HL-60/S4 treated with phorbol 12-myristate 13-acetate at 8.2 ng/mL for 4 days and 3 days (cell line): ENCODE measurements around the gene TP53TG5.

Experiments used
- in situ Hi-C: fragments of 300-500 bp; cut with MboI; formaldehyde crosslinking; loops from 2 replicates; pipeline ENCODE4 v1.15.0; 2022; ENCODE audit warnings: low sequenced_read_pairs

TP53TG5 gene

DNA sequence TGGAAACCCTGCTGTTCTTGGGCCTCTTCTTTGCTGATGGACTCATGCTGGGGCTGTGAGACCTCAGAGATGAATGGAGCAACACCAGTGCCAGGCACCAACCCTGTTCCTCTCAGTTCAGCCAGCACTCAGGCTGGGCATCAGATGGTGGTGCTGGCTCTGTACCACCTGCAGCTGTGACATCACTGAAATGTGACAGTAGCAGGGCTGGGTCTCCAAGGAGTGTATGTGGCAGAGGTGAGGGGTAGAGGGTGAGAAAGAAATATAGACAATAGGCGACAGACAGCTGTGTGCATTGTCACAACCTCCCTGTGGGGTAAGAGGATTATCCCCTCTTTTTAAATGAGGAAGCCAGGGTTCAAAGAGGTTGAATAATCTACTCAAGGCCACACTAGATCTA is at the start of gene TP53TG5:
TP53TG5 (minus strand) TSS at position 135 of the 400 bp plus-strand sequence; CDS start at position 46, 89 bp downstream.
- in situ Hi-C loops = no loop called here

DNA sequence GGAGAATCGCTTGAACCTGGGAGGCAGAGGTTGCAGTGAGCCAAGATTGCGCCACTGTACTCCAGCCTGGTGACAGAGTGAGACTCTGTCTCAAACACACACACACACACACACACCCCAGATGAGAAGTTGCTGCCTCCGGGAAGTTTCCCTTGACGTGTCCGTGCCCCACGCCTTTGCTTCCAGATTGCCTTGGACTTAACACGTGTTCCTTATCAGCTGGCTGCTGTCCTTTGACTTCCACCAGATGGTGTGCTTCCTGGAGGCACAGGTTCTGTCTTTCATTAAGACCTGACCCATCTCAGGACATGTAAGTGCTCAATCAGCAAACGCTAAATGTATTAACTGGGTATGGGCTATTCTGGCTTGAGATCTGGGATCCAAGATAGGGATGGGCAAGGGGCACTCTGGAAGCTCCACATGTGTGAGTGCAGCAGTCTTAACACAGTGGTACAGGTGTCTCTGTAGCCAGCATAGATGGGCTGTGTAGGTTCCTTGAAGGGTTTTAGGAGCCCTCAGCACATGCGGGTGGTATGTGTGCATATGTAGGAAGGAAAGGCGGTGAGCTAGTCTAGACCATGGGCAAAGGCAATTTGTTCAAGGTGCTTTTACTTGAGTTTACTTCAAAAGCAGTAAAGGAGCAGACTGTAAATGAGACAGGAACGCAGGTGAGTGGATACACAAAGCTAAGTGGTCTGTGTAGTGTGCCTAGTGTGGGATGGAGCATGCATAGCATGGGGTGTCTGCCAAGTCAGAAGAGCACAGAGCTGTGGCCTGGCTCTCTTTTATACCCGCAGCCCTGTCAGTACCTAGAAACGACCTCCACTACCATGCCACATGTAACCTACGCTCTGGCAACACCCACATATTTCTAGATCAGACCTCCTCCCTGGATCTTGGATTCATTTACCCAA is 49.4 kb upstream of the TP53TG5 start:
- in situ Hi-C loops = no loop called here

DNA sequence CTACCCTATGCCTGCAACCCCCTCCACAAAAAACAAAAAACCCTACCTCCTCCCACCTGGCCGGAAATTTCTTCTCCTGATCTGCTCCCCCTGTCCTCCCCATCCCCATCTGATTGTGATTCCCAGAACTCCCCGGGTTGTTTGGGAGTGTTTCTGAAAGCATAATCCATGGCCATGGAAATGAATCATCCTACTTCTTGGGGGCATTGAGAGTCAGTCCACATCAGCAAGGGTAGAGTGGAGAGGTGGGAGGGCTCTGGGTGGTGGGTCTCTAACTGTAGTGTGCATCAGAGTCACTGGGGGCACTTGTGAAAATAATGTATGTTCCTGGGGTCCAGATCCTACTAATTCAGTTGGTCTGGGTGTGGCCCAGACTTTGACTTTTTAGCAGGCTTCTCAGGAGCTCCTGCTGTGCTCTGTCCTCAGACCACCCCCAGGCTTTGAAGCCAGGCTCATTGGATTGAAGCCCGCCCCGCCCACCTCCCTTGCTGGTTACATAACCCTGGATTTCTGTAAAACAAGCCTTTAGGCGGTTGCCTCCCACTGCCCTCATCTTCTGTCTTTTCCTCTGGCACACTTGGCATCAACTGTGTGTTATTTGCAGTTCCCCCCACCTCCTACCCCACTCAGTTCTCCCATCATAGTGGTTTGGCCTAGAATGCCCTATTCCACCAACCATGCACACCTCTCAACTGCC is 48.3 kb upstream of the TP53TG5 start:
- in situ Hi-C loops = no loop called here

DNA sequence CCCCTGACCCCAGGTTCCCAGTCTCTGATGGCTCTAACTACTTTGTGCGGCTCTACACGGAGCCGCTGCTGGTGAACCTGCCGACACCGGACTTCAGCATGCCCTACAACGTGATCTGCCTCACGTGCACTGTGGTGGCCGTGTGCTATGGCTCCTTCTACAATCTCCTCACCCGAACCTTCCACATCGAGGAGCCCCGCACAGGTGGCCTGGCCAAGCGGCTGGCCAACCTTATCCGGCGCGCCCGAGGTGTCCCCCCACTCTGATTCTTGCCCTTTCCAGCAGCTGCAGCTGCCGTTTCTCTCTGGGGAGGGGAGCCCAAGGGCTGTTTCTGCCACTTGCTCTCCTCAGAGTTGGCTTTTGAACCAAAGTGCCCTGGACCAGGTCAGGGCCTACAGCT is 47.4 kb upstream of the TP53TG5 start:
- in situ Hi-C loops = no loop called here

DNA sequence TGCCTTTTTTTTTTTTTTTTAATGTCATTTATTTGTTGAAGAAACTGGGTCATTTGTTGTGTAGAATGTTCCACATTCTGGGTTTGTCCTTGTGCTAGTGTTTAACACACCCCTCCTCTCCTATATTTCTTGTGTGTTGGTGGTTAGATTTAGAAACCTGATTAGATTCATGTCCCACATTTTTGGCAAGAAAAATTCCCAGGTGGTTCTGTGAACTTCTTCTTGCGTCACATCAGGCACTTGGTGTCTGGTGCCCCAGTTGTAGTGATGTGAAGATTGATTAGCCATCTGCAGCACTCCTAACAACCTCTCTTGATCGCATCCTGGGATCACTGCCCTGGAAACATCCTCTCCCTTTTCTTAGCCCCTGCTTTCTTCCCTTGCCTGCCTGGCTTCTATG is 45.6 kb upstream of the TP53TG5 start:
- in situ Hi-C loops = no loop called here

DNA sequence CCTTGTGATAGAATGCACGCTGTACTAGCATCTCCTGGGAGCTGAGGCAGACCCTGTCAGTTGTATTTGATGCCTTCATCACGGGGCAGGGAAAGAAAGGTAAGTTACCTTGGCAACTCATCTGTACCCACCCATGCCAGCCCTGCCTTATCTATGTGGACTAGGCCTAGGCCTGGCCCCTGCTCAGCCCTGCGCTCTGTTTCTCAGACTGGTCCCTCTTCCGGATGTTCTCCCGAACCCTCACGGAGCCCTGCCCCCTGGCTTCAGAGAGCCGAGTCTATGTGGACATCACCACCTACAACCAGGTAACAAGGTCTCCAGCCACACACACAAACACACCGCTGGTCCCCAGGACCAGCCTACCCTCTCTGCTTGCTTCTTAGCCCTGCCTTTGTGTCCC is 42.0 kb upstream of the TP53TG5 start:
- in situ Hi-C loops = no loop called here

DNA sequence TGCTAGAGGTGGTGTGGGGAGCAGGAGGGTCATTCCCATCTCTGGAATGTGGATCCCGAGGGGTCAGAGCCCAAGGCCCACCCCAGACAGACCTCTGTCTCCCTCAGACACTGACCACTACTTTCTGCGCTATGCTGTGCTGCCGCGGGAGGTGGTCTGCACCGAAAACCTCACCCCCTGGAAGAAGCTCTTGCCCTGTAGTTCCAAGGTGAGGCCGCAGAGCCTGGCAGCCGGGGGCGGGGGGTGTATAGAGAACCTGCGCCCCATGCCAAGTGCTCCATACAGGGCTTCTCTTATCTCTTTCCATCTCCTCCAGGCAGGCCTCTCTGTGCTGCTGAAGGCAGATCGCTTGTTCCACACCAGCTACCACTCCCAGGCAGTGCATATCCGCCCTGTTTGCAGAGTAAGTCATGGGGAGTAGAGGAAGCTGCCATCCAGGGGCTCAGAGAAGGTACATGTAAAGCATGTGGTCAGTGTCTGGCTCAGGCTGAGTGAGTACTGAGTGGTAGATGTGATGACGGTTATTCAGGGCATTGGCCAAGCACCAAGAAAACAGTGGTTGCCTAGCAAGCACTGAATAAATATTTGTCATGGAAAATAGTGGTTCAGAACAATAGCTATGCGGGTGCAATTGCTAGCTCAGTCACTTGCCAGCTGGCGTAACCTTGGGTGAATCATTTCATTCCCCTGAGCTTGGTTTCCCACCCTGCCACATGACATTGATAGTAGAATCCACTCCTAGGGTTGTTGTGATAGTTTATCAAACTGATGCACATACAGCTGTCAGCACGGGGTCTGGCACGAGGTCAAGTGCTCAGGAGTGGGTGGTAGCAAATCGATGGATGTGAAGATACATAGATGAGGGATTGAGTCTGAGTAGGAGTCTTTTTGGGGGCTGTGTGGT is 41.3 kb upstream of the TP53TG5 start:
- in situ Hi-C loops = no loop called here

DNA sequence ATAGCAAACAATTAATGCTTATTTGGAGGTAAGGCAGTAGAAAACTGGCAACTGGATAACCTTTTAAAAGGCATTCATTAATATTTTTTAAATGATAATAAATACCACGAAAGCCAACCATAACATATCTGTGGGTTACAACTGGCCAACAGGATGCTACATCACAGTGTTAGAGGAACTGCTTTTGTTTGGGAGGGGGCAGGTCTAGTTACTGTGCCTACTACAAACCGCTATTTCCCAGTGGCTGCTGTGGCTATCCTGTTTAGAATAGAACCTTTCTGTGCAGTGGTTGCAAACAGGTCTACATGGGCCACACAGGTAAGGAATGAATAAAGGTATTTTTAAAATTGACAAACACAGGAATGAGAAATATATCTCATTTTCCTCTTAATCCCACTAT is 38.8 kb upstream of the TP53TG5 start:
- in situ Hi-C loops = no loop called here

DNA sequence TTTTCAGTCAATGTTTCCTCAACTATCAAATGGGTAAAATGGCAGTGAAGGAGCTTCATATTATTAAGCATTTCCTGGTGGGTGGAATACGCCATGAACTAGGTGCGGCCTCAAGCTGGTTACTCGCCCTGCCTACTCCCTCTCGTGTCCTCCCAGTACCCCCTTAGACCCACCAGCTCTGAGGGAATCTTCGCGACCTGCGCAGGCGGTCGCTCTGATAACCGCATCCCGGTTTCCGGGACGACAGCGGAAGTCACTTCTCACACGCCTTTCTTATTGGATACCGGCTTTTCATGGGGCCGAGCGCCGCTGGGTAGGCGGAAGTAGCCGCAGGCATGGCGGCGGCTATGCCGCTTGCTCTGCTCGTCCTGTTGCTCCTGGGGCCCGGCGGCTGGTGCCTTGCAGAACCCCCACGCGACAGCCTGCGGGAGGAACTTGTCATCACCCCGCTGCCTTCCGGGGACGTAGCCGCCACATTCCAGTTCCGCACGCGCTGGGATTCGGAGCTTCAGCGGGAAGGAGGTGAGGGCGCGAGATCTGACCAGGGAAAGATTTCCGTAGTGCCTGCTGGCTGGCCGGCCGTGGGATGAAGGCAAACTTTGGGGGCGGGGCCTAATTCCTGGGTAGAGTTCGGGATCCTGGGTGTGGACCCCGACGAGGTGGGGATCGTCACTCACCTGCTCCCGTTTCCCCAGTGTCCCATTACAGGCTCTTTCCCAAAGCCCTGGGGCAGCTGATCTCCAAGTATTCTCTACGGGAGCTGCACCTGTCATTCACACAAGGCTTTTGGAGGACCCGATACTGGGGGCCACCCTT is 37.9 kb upstream of the TP53TG5 start, which contains the start of gene PIGT:
PIGT (plus strand) TSS at position 320 of the 816 bp plus-strand sequence; CDS start at position 336, 16 bp downstream.
- in situ Hi-C loops = no loop called here

DNA sequence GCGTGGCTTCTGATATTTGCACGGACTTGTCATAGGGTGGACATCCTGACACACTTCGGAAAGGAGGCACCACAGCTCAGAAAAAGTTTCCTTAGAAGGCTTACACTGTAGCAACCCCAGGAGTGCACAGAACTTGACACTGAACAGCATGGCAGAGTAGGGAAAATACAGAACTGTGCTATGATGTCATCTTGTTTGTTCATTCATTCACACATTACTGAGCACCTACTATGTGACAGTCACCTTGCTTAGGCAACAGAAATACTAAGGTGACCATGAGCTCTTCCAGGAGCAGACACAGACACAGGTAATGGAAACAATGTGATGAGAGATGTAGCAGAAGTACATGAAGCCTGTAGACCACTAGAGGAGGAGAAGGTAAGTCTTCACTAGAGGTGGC is 35.4 kb upstream of the TP53TG5 start:
- in situ Hi-C loops = no loop called here

DNA sequence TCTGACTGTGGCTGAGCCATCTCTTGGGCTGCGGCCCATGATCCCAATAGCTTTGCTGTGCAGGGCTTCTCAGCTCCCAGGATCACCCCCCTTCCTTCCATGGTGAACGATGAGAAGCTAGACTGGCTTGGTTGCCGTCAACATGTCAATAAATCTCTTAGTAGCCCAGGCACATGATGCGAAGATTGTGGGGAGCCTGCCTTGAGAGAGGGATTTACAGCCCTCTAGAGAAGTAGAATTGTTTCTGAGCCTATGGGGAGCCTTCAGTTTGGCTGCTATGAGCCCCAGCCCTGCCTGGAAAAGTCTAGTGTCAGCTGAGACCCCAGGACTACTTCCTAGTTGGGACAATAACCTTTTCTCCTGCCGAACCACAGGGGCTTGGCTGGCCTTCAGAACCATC is 34.5 kb upstream of the TP53TG5 start:
- in situ Hi-C loops = no loop called here

DNA sequence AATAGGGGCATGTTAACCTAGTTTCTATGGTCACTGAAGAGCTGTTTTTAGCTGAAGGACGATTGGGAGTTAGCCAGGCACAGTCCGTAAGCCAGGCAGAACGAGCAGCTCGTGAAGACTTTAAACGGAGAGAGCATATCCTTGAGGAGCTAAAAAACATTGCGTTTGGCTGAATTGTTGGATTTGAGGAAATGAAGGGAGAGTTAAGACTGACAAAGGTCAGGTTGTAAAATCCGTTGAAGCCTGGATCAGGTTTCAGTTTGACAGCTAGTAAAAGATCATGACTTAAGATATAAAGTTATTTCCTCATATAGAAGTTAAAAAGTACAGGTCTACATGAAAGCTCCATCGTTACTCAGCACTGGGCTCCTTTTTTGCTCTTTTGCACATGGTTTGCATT is 32.8 kb upstream of the TP53TG5 start:
- in situ Hi-C loops = no loop called here

DNA sequence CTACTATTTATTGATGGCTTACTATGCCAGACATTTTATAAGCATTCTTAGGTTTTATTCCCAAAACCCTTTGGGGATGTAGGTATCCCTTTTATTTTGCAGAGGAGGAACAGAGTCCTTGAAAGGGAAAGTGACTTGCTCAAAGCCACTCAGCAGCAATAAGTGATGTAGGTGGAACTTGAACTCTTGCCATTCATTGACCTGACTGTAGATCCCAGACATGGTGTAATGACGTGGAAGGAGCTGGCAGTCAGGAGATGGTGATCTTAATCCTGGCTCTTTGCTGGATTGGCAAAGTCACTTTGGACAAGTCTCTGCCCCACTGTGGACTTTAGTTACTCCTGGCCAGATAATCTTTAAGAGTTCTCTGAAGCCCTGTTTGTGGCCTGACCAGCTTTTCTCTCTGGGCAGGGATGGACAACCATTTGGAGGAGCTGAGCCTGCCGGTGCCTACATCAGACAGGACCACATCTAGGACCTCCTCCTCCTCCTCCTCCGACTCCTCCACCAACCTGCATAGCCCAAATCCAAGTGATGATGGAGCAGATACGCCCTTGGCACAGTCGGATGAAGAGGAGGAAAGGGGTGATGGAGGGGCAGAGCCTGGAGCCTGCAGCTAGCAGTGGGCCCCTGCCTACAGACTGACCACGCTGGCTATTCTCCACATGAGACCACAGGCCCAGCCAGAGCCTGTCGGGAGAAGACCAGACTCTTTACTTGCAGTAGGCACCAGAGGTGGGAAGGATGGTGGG is 31.6 kb upstream of the TP53TG5 start:
- in situ Hi-C loops = no loop called here

DNA sequence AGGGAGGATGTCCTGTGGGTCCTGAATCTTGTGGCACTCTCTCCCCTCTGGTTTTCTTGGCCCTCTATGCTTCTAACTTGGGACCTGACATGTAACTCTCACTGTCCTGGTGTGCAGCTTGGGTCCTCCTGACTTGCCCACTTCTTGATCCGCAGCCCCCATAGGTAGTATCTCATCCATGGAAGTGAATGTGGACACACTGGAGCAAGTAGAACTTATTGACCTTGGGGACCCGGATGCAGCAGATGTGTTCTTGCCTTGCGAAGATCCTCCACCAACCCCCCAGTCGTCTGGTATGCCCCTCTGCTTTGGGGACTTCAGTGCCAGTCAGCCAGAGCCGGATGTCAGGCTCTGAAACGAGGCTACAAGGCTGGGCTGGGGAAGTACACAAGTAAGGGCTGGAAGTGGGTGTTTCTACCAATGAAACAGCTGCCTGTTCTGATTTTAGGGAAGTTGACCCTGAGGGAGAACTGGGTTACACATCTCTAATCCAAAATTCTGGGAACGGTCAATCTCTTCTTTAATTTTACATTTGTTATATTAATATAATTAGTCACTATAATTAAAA is 30.6 kb upstream of the TP53TG5 start:
- in situ Hi-C loops = no loop called here

DNA sequence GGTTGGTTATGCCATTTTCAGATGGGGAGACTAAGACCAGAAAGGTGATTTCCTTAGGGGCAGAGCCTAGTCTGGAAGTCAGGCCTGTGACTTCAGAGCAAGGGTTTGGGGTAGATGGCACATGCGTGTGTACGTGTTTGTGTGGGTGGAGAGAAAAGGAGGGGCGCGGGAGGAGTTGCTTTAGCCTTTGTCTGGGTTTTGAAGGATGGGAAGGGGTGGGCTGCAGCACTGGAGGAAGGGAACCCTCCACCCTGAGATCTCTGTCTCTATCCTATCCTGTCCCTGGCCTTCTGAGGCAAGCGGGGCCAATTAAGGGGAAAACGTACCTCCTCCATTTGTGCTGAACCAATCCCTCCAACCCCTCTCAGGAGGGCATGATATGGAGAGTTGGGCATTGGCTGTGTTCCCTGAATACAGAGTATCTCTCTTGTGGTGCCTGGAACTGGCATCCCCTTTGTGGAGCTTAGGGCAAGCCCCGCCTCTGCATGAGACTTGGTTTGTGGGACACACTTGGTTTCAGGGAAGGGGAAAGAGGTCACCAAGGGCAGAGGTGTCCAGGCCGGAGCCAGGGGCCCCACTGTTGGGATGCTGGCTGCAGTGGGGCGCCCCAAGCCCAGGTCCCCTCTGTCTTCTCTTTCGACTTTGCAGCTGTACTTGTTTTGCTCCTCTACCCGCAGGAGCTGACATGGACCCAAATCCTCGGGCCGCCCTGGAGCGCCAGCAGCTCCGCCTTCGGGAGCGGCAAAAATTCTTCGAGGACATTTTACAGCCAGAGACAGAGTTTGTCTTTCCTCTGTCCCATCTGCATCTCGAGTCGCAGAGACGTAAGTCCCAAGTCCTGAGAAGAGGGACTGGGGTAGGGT is 29.9 kb upstream of the TP53TG5 start, which contains the start of gene DBNDD2:
DBNDD2 (plus strand) TSS at position 507 of the 863 bp plus-strand sequence; CDS start at position 686, 179 bp downstream.
- in situ Hi-C loops = no loop called here

DNA sequence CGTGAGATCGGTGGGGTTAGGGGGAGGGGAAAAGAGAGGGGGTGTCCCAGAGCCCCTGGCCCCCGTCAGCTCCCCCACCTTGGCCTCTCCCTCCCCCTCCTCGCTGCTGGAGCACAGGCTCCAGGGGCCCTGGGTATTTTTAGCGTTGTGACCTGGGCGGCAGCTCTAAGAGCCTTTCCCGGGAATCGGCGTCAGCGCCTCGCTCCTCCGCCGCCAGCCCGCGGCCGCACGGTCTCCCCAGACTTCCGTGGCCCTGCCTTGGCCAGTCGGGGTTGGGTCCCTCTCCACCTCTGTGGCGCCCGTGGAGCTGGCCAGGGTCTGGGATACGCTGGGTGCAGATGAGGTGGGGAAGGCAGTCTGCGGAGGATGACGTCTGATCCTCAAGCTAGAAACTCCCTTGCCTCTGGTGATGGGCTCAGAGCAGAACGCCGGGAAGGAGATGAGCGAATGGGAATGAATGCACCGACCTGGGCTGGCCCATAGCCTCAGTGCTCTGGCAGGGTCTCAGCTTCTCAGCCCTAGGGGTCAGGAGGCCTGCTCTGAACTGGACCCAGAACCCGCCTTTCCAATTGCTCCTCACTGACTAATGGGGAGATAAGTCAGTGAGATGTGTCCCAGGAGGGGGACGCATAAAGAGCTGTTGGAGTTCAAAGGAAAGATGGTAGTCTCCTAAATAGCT is 29.1 kb upstream of the TP53TG5 start:
- in situ Hi-C loops = no loop called here

DNA sequence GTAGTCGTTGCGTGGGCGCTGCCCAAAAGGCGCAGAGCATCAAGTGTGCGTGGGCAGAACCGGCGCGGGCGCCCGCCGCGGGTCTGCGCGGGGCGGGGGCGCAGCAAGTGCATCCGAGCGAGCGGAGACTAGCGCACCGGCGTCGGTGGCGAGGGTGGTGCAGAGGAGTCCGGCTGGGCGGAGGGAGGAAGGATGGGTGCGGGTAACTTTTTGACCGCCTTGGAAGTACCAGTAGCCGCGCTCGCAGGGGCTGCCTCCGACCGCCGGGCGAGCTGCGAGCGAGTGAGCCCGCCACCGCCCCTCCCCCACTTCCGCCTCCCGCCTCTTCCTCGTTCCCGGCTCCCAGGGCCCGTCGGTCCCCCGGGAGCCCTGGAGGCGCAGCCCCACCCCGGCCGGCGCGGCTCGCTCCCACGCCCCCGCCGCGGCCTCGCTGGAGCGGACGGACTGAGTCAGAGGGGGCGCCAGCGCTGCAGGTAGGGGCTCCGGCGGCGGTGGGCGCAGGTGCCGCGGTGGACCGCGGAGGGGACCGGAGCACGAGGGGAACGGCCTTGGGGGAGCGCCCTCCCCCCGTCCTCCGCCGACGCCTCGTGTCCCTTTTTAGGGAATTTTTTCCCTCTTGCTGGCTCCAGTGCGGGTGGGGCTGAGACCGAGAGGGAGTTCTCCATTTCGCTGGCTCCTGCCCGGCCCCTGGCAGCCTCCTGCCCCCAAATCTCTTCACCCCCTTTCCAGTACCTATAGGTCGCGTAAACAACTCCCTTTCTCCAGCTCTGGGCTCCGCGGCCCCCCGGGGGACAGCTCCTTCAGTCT is 28.3 kb upstream of the TP53TG5 start:
- in situ Hi-C loops = no loop called here
